Measurements from ENCODE around the gene DISP3. TPM values are rescaled to one million over a fixed set of nuclear protein-coding genes. Genes with fewer than 3 reads are reported as not detected.

Gene DISP3
- total and polyA plus RNA-seq, 2 of the 4 experiments (the other 2 are of a cell fraction): 0.05 TPM; not detected in 1

DNA sequence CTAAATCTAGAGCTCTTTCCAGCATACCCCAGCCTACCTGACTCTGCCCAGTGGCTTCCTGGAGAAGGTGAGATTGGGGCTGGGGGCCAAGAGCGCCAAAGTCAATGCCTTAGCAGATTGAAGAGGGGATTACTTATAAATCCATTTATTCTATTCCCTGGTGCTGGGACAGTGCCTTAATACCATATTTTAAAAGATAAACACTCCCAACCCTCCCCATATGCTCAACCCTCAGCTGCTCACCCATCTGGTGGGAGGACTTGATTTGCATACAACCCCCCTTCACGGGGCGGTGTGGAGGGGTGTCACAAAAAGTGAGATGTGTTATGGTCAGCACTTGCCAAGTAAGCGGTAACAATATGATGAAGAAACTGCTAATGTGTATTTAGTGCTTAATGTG lies 3.2 kb upstream of the DISP3 start:
- Histone ChIP-seq H4K20me1 (ENCODE audit: insufficient read depth, low read length) (no peaks in the 10 kb centered on the region), H3K27me3 (ENCODE audit: control insufficient read depth, insufficient read depth, low read length) (peaks cover 11% of the 10 kb centered on the region; the same call in 1 of the 2 replicates), H3K4ac (ENCODE audit: low read depth, low read length) (no peak overlapping the region), H3K18ac (ENCODE audit: low read depth, low read length) (no peak overlapping the region), H2BK20ac (ENCODE audit: low read depth, low read length) (no peak overlapping the region), H3K79me1 (ENCODE audit: low read depth in 1 of 2, low read length in 2 of 2) (no peaks in the 10 kb centered on the region), H2BK120ac (ENCODE audit: low read depth, low read length) (no peak overlapping the region), H3K4me3 (ENCODE audit: insufficient read depth, low read depth, low read length) (no peak overlapping the region), H2BK15ac (ENCODE audit: low read depth, low read length) (no peak overlapping the region), H4K91ac (ENCODE audit: insufficient read depth, low read depth, low read length) (no peak overlapping the region), H3K9me3 (ENCODE audit: control insufficient read depth, insufficient read depth, low read length) (no peaks in the 10 kb centered on the region), H3K56ac (ENCODE audit: extremely low read depth, insufficient read depth, low read length) (no peak overlapping the region), H2BK5ac (ENCODE audit: low read depth, low read length, poor library complexity, severe bottlenecking) (no peak overlapping the region), H2AK9ac (replicated peaks; ENCODE audit: low read depth, low read length, poor library complexity) (no peak overlapping the region), H3K4me1 (ENCODE audit: control insufficient read depth, insufficient read depth, low read length) (no peaks in the 10 kb centered on the region), H2AFZ (replicated peaks; ENCODE audit: low read length, poor library complexity) (no peak overlapping the region), H3K9me1 (ENCODE audit: insufficient read depth, low read length) (no peaks in the 10 kb centered on the region), H4K8ac (ENCODE audit: low read depth in 2 of 2, low read length in 2 of 2) (no peak overlapping the region), H2AK5ac (ENCODE audit: low read depth, low read length) (no peak overlapping the region), H3K23ac (ENCODE audit: low read depth, low read length) (no peak overlapping the region), H3K27ac (ENCODE audit: insufficient read depth, low read length) (no peak overlapping the region), H3K4me2 (ENCODE audit: low read depth, low read length) (no peak overlapping the region), H3K36me3 (ENCODE audit: control insufficient read depth, insufficient read depth, low read length) (no peaks in the 10 kb centered on the region), H4K5ac (ENCODE audit: low read depth, low read length) (no peak overlapping the region), H3K14ac (replicated peaks; ENCODE audit: low read depth, low read length) (no peak overlapping the region), H3K9ac (ENCODE audit: low read depth, low read length) (no peak overlapping the region)
- no TSS peak for BruUV-seq (replicated peaks)
- in situ Hi-C loops (cut with MboI; ENCODE audit: low sequenced_read_pairs) (no loop called here), dilution Hi-C loops (cut with HindIII; ENCODE audit: low sequenced_read_pairs, unreplicated experiment) (no loop called here), intact Hi-C loops (cut with micrococcal nuclease) (loop anchor here (10.0 kb wide), 1 partner anchor 211 kb away; the partner anchor contains the start of gene MTOR)
- DNase-seq (no peak), ATAC-seq (ENCODE audit: low read depth) (no peak)
- ChIA-PET CTCF (no interaction called here), POLR2A (ENCODE audit: unreplicated experiment) (no interaction called here)
- WGBS, 2 experiments (ENCODE audit: extremely low coverage in 2 of 2, insufficient read length in 1 of 2): no CpG with 5 or more reads among the region's 4 CpGs
- TF ChIP-seq ELK1 (IDR thresholded peaks at IDR 0.05; ENCODE audit: borderline replicate concordance, low read depth, low read length) (no peak), FOS (IDR thresholded peaks at IDR 0.05; ENCODE audit: low read depth, low read length) (no peak), CHD1 (IDR thresholded peaks at IDR 0.05; ENCODE audit: low read depth, low read length) (no peak), RCOR1 (IDR thresholded peaks at IDR 0.05; ENCODE audit: insufficient replicate concordance, low read length) (no peak), RFX5 (IDR thresholded peaks at IDR 0.05; ENCODE audit: low read depth, low read length) (no peak), MAFK (IDR thresholded peaks at IDR 0.05; ENCODE audit: low read depth, low read length) (no peak), SMC3 (IDR thresholded peaks at IDR 0.05; ENCODE audit: low read depth, low read length) (no peak), NFE2L2 (IDR thresholded peaks at IDR 0.05; ENCODE audit: low read depth, low read length) (no peak)
- TF ChIP-seq, protein P1, sequence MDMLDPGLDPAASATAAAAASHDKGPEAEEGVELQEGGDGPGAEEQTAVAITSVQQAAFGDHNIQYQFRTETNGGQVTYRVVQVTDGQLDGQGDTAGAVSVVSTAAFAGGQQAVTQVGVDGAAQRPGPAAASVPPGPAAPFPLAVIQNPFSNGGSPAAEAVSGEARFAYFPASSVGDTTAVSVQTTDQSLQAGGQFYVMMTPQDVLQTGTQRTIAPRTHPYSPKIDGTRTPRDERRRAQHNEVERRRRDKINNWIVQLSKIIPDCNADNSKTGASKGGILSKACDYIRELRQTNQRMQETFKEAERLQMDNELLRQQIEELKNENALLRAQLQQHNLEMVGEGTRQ (IDR thresholded peaks at IDR 0.05; ENCODE audit: low read depth, low read length): no peak

All from IMR-90 (cell line).